Gastrocnemius medialis (tissue), 4 donors: ENCODE measurements around the gene KRT12. TPM values are rescaled to one million over a fixed set of nuclear protein-coding genes. Genes with fewer than 3 reads are reported as not detected.

Experiments
- ATAC-seq, 2 donors: fragments of 150-250 bp; one replicate each; pipeline ENCODE4 v1.9.1; 2016
- DNase-seq, 2 donors: peaks; one replicate each; pipeline ENCODE4 v3.0.0-alpha.2; 2019
- H3K27ac ChIP-seq, 4 donors: fragments of 200-600 bp; sonication (generic); 1 replicate in 1 of 4; 2 replicates in 3 of 4; pipeline ENCODE4 v1.5.1; 2016 to 2018; ENCODE audit warnings: mild to moderate bottlenecking in 2 of 4, moderate library complexity in 1 of 4
- H3K27me3 ChIP-seq, 3 donors: fragments of 200-600 bp; sonication (generic) in 2 of 3; 1 replicate in 1 of 3; 2 replicates in 2 of 3; pipeline versions ENCODE4 v1.5.1 to v1.6.0; 2016 to 2019; ENCODE audit warnings: mild to moderate bottlenecking in 1 of 3, moderate library complexity in 1 of 3
- H3K36me3 ChIP-seq, 2 donors: fragments of 200-600 bp; sonication (generic) in 1 of 2; one replicate each; pipeline ENCODE4 v1.5.1; 2017 to 2018
- H3K4me1 ChIP-seq, 2 donors: fragments of 200-600 bp; sonication (generic) in 1 of 2; one replicate each; pipeline ENCODE4 v1.5.1; 2016 to 2017; ENCODE audit warnings: mild to moderate bottlenecking in 2 of 2
- H3K4me3 ChIP-seq, 4 donors: fragments of 200-600 bp; sonication (generic) in 3 of 4; 1 replicate in 1 of 4; 2 replicates in 3 of 4; pipeline ENCODE4 v1.5.1; 2016 to 2019; ENCODE audit warnings: mild to moderate bottlenecking in 2 of 4
- H3K9me3 ChIP-seq, 3 donors: fragments of 200-600 bp; sonication (generic) in 2 of 3; 1 replicate in 1 of 3; 2 replicates in 2 of 3; pipeline ENCODE4 v1.5.1; 2016 to 2019
- CTCF ChIP-seq, 5 experiments: fragments of 450-650 bp in 3 of 5; fragments of 200-600 bp in 2 of 5; sonication (generic) in 2 of 5; IDR thresholded peaks in 4 of 5; conservative IDR thresholded peaks in 1 of 5; 1 replicate in 4 of 5; 2 replicates in 1 of 5; pipeline ENCODE4 v1.5.1; 2016 to 2019; ENCODE audit warnings: antibody characterized with exemption in 5 of 5, mild to moderate bottlenecking in 3 of 5, moderate library complexity in 3 of 5
- POLR2A ChIP-seq, 2 donors: fragments of 450-650 bp; IDR thresholded peaks; one replicate each; pipeline ENCODE4 v1.6.1; 2017; ENCODE audit warnings: antibody characterized with exemption in 2 of 2, mild to moderate bottlenecking in 2 of 2, moderate library complexity in 2 of 2
- in situ Hi-C, 4 donors: fragments of 200-750 bp; cut with MboI; loops; one replicate each; pipeline versions ENCODE4 v1.15.0 to v1.8.0; 2017; ENCODE audit warnings: low sequenced_read_pairs in 4 of 4
- intact Hi-C: fragments of 100-400 bp; cut with DNase I; formaldehyde crosslinking; loops from one replicate; pipeline ENCODE4 v1.15.1; 2023; ENCODE audit warnings: low total_unique reads
- total RNA-seq, 4 donors: library from RNA; depleted of rRNA; stranded (reverse); fragments of >200 nt; gene quantifications; one replicate each; pipeline versions ENCODE4 v1.1.0 to v1.2.3, GENCODE V29; 2016

Gene KRT12
- total RNA-seq, 4 donors from 2014 or later: not detected

- TF ChIP-seq CTCF (IDR thresholded peaks at IDR 0.05 in 4 of 5, conservative IDR thresholded peaks at IDR 0.05 in 1 of 5) (no peak), POLR2A (IDR thresholded peaks at IDR 0.05) (no peak)
- no peaks in the 10 kb centered on the region for H3K9me3 ChIP-seq
- no peaks in the 10 kb centered on the region for H3K4me1 ChIP-seq
- intact Hi-C loops (no loop called here), in situ Hi-C loops (loop anchor here in 1 of 4 donors (25.0 kb wide), 1 partner anchor 90 kb away; the partner anchor contains the start of gene KRT39)
- no peaks in the 10 kb centered on the region for H3K36me3 ChIP-seq
- DNase-seq (no peak), ATAC-seq (no peak)
- H3K27ac ChIP-seq: no peak overlapping the region
- H3K4me3 ChIP-seq: no peak overlapping the region
- no peaks in the 10 kb centered on the region for H3K27me3 ChIP-seq
Measured at GRCh38 chr17:40872416-40872815, 5.4 kb upstream of the KRT12 start.

- H3K9me3 ChIP-seq: no peaks in the 10 kb centered on the region
- ATAC-seq (no peak), DNase-seq (no peak)
- no peaks in the 10 kb centered on the region for H3K4me1 ChIP-seq
- intact Hi-C loops (no loop called here), in situ Hi-C loops (loop anchor here in 1 of 4 donors (25.0 kb wide), 1 partner anchor 91 kb away; the partner anchor contains the start of gene KRT39)
- no peak overlapping the region for H3K27ac ChIP-seq
- TF ChIP-seq POLR2A (IDR thresholded peaks at IDR 0.05) (no peak), CTCF (IDR thresholded peaks at IDR 0.05 in 4 of 5, conservative IDR thresholded peaks at IDR 0.05 in 1 of 5) (no peak)
- H3K27me3 ChIP-seq: no peaks in the 10 kb centered on the region
- H3K4me3 ChIP-seq: no peak overlapping the region
- no peaks in the 10 kb centered on the region for H3K36me3 ChIP-seq
Measured at GRCh38 chr17:40871316-40871715, 4.3 kb upstream of the KRT12 start.

- no peak for ATAC-seq
Measured at GRCh38 chr17:40870136-40870535, 3.1 kb upstream of the KRT12 start.

GRCh38 chr17:40864661-40865390, 2.2 kb downstream of the KRT12 start:
- peaks cover 0 to 3% (median 0%) of the 10 kb centered on the region in 3 donors for H3K27me3 ChIP-seq
- DNase-seq (no peak), ATAC-seq (no peak)
- intact Hi-C loops (no loop called here), in situ Hi-C loops (loop anchor here in 1 of 4 donors (25.0 kb wide), 1 partner anchor 97 kb away; the partner anchor contains the start of gene KRT39)
- H3K4me1 ChIP-seq: no peaks in the 10 kb centered on the region
- H3K27ac ChIP-seq: no peak overlapping the region
- H3K4me3 ChIP-seq: no peak overlapping the region
- TF ChIP-seq CTCF (IDR thresholded peaks at IDR 0.05 in 4 of 5, conservative IDR thresholded peaks at IDR 0.05 in 1 of 5): no peak
- TF ChIP-seq POLR2A (IDR thresholded peaks at IDR 0.05): no peak
- no peaks in the 10 kb centered on the region for H3K36me3 ChIP-seq
- H3K9me3 ChIP-seq: no peaks in the 10 kb centered on the region

More at GRCh38 chr17:40870136-40870535, 3.1 kb upstream of the KRT12 start:
- intact Hi-C loops: no loop called here
- TF ChIP-seq POLR2A (IDR thresholded peaks at IDR 0.05): no peak
- Histone ChIP-seq H3K4me1 (no peaks in the 10 kb centered on the region), H3K4me3 (no peak overlapping the region), H3K9me3 (no peaks in the 10 kb centered on the region), H3K36me3 (no peaks in the 10 kb centered on the region), H3K27ac (no peak overlapping the region), H3K27me3 (no peaks in the 10 kb centered on the region)
- DNase-seq: no peak
- in situ Hi-C loops: loop anchor here in 1 of 4 donors (25.0 kb wide), 1 partner anchor 92 kb away; the partner anchor contains the start of gene KRT39

GRCh38 chr17:40862985-40863733, 3.9 kb downstream of the KRT12 start:
- TF ChIP-seq POLR2A (IDR thresholded peaks at IDR 0.05) (no peak), CTCF (IDR thresholded peaks at IDR 0.05 in 4 of 5, conservative IDR thresholded peaks at IDR 0.05 in 1 of 5) (no peak)
- H3K4me3 ChIP-seq: no peak overlapping the region
- in situ Hi-C loops (loop anchor here in 1 of 4 donors (25.0 kb wide), 1 partner anchor 99 kb away; the partner anchor contains the start of gene KRT39), intact Hi-C loops (no loop called here)
- DNase-seq (no peak), ATAC-seq (no peak)
- H3K4me1 ChIP-seq: no peaks in the 10 kb centered on the region
- no peaks in the 10 kb centered on the region for H3K36me3 ChIP-seq
- H3K27me3 ChIP-seq: peaks cover 0 to 3% (median 0%) of the 10 kb centered on the region in 3 donors
- no peaks in the 10 kb centered on the region for H3K9me3 ChIP-seq
- H3K27ac ChIP-seq: no peak overlapping the region
